TTC549 (cell line): ENCODE data around the gene NAGLU.
"Not testable (repeated sequence)": the region's sequence is repeated elsewhere in the genome, so short reads cannot be mapped to it uniquely, and the experiment has no call there.

Source experiments
- FAIRE-seq: peaks from 2 replicates; lab custom pipeline; 2012; peaks lifted over from hg19 to GRCh38; lab: Jason Lieb, UNC

NAGLU gene

DNA sequence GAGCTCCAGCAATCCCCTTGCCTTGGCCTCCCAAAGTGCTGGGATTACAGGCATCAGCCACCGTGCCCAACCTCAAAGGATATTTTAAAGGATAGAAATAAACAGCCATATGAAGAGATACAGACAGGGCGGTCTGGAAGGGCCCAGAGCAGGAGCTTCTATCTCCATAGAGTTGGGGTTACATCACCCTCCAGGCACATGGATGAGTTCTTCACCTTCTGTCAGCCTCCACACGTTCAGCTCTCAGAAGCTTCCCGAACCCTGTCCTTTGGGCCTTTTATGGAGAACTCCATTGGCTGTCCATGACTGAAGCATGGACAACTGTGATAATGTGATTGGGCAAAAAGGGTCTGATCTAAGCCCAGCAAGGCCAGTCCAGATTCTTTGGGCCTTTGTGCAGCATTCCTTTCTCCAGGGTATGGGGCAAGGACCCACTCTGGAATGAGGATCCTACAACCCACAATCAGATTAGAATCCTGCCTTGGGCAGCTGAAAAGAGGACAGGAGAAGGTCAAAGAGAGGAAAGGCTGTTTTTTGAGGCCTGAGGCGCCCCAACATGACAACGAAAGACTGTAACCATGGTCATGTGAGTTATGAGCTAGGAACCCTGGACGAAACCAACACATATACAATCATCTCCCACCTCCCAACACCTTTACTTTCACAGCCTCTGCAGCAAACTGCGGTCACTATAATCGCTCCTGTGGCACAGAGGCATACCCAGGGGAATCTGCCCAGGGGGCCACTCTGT is 9.9 kb downstream of the NAGLU start:
- not testable (repeated sequence) for FAIRE-seq

DNA sequence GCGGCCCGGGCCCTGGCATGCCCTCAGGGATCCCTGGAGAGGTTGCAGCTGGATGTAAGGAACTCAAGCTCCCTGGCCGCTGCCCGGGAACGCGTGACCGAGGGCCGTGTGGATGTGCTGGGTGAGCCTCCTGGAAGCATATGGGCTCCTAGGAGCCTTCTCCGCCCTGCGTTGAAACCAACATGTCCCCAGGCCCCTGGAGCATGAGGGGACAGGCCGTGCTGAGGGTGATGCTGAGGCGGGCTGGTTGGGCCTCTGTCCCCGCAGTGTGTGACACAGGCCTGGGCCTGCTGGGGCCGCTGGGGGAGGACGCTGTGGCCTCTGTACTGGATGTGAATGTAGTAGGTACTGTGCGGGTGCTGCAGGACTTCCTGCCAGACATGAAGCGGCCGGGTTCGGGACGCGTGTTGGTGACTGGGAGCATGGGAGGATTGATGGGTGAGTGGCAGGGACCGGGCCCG is 11.0 kb downstream of the NAGLU start:
- no peak for FAIRE-seq

DNA sequence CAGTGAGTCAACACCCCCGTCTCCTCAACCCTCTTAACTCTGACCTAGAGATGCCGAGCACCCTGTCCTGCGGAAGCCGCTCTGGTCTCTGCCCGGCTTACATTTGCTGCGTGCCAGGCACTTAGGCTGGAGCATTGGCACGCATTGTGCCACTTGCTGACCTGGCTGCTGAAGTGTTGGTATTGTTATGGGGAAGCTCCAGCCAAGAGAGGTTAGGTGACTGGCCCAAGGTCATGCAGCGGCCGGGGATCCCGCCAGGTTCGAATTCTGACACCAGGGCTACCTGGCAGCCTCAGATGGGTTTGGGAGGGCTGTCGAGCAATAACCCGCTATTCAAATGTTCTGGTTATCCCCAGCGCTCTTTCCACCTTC is 11.6 kb downstream of the NAGLU start:
- FAIRE-seq: no peak

DNA sequence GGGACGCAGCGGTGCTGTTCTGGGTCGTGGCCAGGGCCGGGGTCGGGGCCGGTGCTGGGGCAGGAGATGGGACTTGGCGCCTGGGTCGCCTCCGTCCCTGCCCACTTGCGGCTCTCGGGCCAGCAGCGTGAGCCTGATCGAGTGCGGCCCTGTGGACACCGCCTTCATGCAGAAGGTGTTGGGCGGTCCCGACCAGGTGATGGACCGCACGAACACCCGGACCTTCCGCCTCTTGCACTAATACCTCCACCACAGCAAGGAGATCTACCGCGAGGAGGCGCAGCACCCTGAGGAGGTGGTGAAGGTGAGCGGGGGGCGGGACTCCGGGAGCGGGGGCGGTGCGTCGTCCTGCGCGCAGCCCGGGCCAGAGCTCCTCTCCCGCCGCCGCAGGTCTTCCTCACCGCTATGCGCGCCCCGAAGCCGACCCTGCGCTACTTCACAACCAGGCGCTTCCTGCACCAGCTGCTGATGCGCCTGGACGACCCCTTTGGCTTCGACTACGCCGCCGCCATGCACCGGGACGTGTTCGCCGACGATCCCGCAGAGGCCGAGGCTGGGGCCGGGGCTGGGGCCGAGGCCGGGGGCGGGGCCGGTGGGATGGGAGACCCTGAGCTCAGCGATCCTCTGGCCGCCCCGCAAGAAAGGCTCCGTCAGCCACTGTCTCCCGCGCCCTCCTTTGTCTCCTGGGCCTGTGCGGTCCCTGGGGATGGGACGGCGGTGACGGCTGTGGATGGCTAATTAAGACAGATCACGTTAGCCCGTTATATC is 12.2 kb downstream of the NAGLU start:
- FAIRE-seq: no peak

DNA sequence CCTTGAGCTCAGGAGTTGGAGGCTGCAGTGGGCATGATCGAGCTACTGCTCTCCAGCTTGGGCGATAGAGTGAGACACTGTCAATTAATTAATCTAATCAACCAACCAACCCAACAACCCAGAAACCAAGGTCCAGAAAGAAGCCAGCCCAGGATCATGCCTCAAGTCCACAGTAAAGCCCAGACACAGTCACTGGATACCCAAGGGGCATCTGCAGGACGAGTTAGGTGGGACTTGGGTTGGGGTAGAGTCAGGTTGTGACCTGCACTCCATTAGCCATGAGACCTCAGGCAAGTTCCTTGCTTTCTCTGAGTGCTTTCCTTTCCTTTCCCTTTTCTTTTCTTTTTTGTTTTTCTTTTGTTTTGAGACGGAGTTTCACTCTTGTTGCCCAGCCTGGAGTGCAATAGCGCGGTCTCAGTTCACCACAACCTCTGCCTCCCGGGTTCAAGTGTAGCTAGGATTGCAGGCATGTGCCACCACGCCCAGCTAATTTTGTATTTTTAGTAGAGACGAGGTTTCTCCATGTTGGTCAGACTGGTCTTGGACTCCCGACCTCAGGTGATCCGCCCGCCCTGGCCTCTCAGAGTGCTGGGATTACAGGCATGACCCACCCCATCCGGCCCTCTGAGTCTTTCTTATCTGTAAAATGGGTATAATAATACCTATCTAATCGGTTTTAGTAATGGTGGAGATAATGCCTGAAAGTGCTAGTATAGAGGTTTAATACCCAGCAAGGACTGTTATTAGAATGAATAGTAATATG is 13.1 kb downstream of the NAGLU start:
- no peak for FAIRE-seq

DNA sequence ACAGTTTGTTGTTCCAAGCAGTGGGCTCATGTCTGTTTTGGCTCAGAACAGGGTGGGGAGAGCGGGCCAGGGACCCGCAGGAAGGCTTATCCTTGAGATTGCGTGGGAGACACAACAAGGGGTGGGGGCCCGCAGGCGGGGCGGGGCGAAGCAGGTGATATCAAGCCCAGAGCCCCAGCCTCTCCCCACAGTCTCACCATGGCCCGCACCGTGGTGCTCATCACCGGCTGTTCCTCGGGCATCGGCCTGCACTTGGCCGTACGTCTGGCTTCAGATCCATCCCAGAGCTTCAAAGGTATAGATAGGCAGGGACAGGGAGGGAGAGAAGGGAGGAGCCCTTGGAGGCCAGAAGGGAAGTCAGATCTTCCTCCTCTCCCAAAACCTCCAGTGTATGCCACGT is 16.7 kb downstream of the NAGLU start, which contains the start of gene HSD17B1:
TSS of gene HSD17B1 (plus strand) at position 188 of the 400 bp plus-strand sequence. CDS start at position 199, 11 bp downstream.
- not testable (repeated sequence) for FAIRE-seq

DNA sequence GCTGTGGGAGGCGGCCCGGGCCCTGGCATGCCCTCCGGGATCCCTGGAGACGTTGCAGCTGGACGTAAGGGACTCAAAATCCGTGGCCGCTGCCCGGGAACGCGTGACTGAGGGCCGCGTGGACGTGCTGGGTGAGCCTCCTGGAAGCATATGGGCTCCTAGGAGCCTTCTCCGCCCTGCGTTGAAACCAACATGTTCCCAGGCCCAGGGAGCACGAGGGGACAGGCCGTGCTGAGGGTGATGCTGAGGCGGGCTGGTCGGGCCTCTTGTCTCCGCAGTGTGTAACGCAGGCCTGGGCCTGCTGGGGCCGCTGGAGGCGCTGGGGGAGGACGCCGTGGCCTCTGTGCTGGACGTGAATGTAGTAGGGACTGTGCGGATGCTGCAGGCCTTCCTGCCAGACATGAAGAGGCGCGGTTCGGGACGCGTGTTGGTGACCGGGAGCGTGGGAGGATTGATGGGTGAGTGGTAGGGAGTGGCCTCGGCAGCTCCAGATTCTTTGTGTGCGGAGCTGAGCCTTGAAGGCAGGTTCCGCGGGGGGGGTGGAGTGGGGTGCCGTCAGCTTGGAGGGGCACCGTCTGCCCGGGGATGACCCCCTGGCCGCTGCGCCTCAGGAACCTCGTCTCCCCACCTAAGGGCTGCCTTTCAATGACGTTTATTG is 17.2 kb downstream of the NAGLU start:
- no peak for FAIRE-seq

DNA sequence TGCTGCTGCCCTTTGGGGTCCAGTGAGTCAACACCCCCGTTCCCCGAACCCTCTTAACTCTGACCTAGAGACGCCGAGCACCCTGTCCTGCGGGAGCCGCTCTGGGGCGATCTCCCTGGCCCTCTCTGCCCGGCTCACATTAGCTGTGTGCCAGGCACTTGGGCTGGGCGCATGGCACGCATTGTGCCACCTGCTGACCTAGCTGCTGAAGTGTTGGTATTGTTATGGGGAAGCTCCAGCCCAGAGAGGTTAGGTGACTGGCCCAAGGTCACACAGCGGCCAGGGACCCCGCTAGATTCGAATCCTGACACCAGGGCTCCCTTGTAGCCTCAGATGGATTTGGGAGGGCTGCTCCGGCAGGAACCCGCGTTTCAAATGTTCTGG is 17.8 kb downstream of the NAGLU start:
- no peak for FAIRE-seq

DNA sequence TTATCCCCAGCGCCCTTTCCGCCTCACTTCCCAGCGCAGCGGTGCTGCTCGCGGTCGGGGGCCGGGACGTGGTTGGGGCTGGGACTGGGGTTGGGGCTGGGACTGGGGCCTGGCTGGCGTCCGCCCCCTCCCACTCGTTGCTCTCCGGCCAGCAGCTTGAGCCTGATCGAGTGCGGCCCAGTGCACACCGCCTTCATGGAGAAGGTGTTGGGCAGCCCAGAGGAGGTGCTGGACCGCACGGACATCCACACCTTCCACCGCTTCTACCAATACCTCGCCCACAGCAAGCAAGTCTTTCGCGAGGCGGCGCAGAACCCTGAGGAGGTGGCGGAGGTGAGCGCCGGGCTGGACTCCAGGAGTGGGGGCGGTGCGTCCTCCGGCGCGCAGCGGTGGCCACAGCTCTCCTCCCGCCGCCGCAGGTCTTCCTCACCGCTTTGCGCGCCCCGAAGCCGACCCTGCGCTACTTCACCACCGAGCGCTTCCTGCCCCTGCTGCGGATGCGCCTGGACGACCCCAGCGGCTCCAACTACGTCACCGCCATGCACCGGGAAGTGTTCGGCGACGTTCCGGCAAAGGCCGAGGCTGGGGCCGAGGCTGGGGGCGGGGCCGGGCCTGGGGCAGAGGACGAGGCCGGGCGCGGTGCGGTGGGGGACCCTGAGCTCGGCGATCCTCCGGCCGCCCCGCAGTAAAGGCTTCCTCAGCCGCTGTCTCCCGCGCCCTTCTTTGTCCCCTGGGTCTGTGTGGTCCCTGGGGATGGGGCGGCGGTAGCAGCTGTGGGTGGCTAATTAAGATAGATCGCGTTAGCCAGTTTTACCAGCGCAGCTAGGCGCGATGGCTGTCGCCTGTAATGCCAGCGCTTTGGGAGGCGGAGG is 18.4 kb downstream of the NAGLU start:
- no peak for FAIRE-seq

DNA sequence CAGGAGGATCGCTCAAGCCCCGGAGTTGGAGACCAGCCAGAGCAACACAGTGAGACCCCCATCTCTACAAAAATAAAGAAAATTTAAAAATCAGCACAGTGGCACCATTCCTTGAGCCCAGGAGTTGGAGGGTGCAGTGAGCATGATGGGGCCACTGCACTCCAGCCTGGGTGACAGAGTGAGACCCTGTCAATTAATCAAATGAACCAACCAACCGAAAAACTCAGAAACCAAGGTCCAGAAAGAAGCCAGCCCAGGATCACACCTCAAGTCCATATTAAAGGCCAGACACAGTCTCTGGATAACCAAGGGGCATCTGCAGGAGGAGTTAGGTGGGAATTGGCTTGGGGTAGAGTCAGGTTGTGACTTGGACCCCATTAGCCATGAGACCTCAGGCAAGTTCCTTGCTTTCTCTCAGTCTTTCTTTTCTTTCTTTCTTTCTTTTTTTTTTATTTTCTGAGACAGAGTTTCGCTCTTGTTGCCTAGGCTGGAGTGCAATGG is 19.1 kb downstream of the NAGLU start:
- FAIRE-seq: no peak

DNA sequence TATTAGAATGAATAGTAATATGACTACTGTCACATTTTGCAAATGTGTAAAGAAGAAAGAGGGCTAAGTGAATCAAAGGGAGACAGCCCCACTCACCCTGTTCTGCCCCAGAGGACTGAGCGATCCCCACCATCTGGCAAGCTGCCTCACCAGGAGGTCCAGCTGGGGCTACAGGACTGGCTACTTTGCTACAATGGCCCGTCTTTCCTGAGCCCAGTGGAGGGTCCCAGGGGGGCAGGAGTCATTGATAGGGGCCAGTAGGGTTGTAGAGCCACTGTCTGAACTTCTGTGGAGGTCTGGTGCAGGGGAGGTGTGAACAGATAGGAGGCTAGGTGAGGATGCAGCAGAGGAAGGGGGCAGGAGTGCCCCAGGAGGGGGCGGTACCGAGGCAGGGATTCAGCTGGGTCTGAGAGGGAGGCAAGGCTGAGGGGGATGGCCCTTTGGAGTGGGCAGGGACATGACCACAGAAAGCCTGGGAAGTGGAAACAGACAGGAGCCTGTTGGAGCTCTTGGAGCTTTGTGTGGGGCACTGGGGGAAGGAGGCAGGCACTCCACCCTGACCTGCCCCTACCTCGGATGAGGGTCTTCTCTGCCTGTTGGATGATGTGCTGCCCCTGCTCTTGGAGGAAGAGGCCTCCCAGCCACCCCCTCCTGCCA is 20.0 kb downstream of the NAGLU start:
- FAIRE-seq: not testable (repeated sequence)

DNA sequence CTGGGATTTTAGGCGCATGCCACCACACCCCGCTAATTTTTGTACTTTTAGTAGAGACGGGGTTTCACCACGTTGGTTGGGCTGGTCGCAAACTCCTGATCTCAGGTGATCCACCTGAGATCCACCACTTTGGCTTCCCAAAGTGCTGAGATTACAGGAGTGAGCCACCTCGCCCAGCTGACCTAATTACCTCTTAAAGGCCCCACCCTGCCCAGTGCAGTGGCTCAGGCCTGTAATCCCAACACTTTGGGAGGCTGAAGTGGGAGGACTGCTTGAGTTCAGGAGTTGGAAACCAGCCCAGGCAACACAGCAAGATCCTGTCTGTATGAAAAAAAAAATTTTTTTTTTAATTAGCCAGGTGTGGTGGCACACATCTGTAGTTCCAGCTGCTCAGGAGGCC is 23.0 kb downstream of the NAGLU start:
- no peak for FAIRE-seq

DNA sequence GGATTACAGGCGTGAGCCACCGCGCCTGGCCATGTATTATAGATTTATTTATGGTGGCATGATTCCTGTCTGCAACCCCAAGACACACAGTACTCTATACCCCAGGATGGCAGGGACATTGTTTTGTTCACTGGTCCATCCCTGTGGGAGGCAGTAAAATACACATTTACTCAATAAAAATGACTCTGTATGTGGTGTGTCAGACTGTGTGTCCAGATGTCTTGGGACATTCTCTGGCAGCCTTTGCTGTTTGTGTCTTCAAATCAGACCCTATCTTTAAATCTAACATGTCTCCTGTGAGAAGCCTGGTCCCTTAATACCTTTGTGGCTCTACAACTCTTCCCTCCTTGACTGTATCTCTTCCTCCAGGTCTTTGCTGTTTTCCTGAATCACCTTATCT is 24.2 kb downstream of the NAGLU start:
- FAIRE-seq: no peak

DNA sequence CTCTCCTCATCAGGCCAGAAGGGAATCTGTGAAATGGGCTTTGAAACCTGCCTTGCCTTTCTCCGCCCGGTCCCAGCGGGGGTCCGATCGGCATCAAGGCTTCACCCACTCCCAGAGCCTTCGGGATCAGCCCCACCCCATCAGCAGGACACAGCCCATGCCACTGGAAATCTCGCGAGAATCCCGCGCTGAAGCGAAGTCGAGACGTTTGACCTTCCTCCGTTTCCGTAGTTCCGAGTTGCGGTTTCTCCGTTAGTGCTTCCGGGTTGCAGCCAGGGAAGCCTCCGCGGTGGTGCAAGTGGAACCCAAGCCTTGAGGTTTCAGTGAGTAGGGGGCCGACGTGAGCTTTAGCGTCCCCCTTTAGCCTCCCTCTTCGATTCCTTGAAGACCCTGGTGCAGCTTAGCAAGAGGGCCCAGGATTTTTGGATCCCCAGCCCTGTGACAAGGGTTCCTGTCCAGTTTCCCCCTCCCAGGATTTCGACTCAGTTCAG is 25.9 kb downstream of the NAGLU start, which contains the start of gene COASY:
TSS of gene COASY (plus strand) at position 252 of the 491 bp plus-strand sequence. CDS start 475 bp downstream, outside the sequence.
- no peak for FAIRE-seq

DNA sequence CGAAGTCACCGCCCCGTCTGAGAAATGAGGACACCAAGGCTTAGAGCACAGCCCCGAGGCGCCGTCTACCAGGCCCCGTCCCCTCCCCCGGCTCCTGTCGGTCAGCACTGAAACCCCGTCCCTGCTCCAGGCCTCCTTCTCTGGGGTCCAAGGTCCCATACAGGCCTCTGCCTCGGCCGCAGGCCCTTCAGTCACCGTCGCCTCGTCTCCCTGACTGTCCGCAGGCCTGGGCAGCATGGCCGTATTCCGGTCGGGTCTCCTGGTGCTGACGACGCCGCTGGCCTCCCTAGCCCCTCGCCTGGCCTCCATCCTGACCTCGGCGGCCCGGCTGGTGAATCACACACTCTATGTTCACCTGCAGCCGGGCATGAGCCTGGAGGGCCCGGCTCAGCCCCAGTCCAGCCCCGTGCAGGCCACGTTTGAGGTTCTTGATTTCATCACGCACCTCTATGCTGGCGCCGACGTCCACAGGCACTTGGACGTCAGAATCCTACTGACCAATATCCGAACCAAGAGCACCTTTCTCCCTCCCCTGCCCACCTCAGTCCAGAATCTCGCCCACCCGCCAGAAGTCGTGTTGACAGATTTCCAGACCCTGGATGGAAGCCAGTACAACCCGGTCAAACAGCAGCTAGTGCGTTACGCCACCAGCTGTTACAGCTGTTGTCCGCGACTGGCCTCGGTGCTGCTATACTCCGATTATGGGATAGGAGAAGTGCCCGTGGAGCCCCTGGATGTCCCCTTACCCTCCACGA is 26.5 kb downstream of the NAGLU start:
- no peak for FAIRE-seq

DNA sequence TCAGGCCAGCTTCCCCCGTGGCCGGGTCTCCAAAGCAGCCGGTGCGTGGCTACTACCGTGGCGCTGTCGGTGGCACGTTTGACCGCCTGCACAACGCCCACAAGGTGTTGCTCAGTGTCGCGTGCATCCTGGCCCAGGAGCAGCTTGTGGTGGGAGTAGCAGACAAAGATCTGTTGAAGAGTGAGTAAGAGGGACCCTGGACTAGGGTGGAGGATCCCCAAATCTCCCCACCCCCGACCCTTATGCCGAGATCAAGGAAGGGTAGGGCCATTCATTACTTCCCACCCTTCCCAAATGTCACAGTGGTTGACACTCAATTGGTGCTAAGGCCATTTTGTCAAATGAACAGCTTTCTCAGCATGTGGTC is 27.1 kb downstream of the NAGLU start:
- no peak for FAIRE-seq

DNA sequence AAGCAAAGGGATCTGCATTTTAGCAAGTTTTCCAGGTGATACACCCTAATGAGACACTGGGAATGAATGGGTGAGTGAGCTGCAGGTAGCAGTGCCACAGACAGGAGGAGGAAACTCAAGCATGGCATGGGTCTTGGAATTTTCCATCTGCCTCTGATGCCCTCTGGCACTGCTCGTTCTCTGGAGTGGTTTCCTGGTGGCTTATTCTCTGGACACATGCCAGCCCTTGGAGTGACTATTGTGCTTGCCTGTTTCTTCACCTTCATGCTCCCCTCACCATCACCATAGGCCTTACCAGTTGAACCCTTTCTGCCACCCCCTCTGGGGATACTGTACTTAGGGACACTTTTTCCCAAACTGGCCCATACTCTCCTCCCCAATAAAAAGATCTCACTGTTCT is 27.5 kb downstream of the NAGLU start:
- FAIRE-seq: no peak

DNA sequence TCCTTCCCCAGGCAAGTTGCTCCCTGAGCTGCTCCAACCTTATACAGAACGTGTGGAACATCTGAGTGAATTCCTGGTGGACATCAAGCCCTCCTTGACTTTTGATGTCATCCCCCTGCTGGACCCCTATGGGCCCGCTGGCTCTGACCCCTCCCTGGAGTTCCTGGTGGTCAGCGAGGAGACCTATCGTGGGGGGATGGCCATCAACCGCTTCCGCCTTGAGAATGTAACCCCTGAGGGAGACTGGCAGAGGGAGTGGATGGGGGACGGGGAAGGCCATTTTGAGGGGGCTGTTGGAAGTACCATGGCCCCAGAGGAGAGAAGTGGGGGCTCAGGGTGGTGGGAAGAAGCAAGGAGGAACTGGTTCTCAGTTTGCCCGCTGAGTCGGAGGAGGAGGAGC is 27.9 kb downstream of the NAGLU start:
- no peak for FAIRE-seq

DNA sequence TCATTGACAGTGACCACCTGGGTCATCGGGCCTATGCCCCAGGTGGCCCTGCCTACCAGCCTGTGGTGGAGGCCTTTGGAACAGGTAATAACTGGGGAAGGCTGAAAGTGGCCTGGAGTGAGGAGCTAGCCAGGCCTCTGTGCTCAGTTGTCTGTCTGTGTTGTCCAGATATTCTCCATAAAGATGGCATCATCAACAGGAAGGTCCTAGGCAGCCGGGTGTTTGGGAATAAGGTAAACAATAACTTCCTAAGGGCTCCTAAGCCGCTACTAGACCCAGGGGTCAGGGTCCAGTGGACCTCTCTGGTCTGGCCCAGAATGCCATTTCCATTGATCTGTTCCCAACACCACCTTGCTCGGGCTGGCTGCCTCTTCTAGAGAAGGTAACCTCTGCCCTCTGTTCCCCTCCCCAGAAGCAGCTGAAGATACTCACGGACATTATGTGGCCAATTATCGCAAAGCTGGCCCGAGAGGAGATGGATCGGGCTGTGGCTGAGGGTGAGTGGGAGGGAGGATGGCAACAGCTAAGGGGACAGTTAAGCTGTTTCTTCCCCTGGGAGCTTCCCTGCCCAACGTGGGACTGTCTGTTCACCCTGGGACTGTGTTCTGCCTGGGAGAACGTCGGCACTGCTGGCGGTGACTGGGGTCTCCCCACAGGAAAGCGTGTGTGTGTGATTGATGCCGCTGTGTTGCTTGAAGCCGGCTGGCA is 28.9 kb downstream of the NAGLU start:
- no peak for FAIRE-seq
